SK-N-MC (cell line): ENCODE measurements around the gene EXOSC1.
"Not testable (repeated sequence)": the region's sequence is repeated elsewhere in the genome, so short reads cannot be mapped to it uniquely, and the experiment has no call there.

Source experiments
- DNase-seq: peaks from one replicate; pipeline ENCODE4 v3.0.0-alpha.2; 2011; ENCODE audit warnings: low read depth, low spot score
- H3K27ac ChIP-seq: fragments of 200-600 bp; sonication (generic); 2 replicates; pipeline ENCODE4 v1.5.1; 2016; ENCODE audit warnings: mixed run types
- H3K36me3 ChIP-seq: fragments of 200-600 bp; sonication (generic); 2 replicates; pipeline ENCODE4 v1.6.1; 2017; ENCODE audit warnings: antibody characterized with exemption, low read length, mixed read lengths; ENCODE audit not compliant: insufficient read depth
- H3K4me3 ChIP-seq: fragments of 200-600 bp; sonication (generic); 2 replicates; pipeline ENCODE4 v1.5.1; 2016
- H3K9ac ChIP-seq: fragments of 200-600 bp; sonication (generic); 2 replicates; pipeline ENCODE4 v1.8.0; 2017; ENCODE audit warnings: mixed run types, mixed read lengths; ENCODE audit not compliant: insufficient read length
- H3K9me3 ChIP-seq: fragments of 200-600 bp; sonication (generic); 2 replicates; pipeline ENCODE4 v1.6.1; 2017; ENCODE audit warnings: low read depth, mild to moderate bottlenecking, antibody characterized with exemption, low read length, moderate library complexity, mixed read lengths
- EZH2 ChIP-seq: fragments of 200-600 bp; sonication (generic); IDR thresholded peaks from one replicate; pipeline ENCODE4 v1.6.1; 2017; ENCODE audit warnings: antibody characterized with exemption
- FOXP2 ChIP-seq: optimal IDR thresholded peaks from 2 replicates; pipeline ENCODE3; 2011; ENCODE audit warnings: mild to moderate bottlenecking, moderate library complexity; ENCODE audit not compliant: insufficient read depth; ENCODE audit errors: extremely low read length, control extremely low read depth
- POLR2AphosphoS5 ChIP-seq: IDR thresholded peaks from 2 replicates; pipeline ENCODE4 v1.6.1; 2012; ENCODE audit warnings: mild to moderate bottlenecking, low read depth, low read length, borderline replicate concordance

Gene EXOSC1

DNA sequence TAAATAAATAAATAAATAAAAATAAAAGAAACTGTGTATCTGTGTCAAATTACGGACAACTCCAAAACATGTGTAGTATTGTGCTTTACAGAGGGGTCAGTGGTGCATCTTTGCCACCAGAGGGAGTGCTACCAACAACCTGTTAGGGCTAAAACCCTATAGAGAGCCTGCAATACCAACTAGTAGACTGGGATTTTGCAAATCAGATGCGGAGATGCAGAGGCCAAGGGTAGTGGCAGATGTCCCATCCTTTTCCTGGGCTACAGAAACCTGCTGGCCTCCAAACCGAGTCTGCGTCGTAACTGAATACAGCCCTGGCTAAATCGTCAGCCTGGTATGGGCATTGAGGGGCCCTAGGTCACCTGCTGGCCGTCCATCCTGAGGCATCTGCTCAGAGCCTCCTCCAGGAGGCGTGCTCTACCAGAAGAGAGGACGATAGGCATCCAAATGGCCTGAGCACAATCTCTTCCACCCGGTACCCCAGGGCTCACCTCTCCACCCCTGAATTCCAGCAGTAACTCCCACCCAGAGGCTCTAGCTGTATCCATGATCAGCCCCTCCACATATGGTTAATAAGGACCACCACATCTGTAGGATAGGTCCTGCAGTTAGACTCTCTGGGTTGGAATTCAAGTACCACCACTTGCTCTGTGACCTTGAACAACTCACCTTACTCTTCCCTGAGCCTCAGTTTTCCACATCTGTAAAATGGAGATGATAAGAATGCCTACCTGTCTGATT lies 38.4 kb downstream of the EXOSC1 start:
- TF ChIP-seq EZH2 (no peak), FOXP2 (no peak), POLR2AphosphoS5 (no peak)
- Histone ChIP-seq H3K36me3 (no peaks in the 10 kb centered on the region), H3K9ac (no peak overlapping the region), H3K9me3 (no peaks in the 10 kb centered on the region), H3K27ac (no peak overlapping the region), H3K4me3 (no peak overlapping the region)
- DNase-seq, result no peak

DNA sequence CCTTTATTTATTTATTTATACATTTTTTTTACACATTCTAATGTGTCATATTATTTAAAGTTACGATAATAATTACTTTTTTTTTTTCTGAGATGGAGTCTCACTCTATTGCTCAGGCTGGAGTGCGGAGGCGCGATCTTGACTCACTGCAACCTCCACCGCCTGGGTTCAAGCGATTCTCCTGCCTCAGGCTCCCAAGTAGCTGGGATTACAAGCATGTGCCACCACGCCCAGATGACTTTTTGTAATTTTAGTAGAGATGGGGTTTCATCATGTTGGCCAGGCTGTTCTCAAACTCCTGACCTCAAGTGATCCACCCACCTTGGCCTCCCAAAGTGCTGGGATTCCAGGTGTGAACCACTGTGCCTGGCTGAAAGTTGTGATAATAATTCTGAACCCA lies 39.3 kb downstream of the EXOSC1 start:
- not testable (repeated sequence) for H3K9me3 ChIP-seq, H3K36me3 ChIP-seq, H3K9ac ChIP-seq, DNase-seq, H3K4me3 ChIP-seq, H3K27ac ChIP-seq

DNA sequence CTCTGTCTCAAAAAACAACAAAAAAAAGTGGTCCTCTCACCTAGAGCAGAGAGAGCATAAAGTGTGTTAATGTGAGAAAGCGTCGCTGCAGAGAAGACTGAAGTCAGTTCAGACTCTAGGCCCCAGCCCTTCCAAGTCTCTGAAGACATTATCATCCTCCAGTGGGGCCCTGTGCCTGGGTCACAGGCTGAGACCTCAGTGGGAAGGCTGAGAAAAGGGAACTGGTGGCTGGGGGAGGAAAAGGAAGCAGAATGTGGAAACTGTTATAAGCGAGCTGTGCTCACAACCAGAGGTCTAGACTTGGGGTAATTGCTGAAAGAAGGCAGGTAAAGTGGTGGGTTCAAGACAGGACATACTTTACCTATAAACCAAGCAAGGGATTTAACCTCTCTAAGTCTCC lies 39.7 kb downstream of the EXOSC1 start:
- no peak overlapping the region for H3K27ac ChIP-seq
- DNase-seq, result no peak
- H3K4me3 ChIP-seq, result no peak overlapping the region
- TF ChIP-seq FOXP2, result no peak
- no peak for TF ChIP-seq EZH2
- H3K9me3 ChIP-seq, result no peaks in the 10 kb centered on the region
- H3K36me3 ChIP-seq, result no peaks in the 10 kb centered on the region
- H3K9ac ChIP-seq, result no peak overlapping the region

DNA sequence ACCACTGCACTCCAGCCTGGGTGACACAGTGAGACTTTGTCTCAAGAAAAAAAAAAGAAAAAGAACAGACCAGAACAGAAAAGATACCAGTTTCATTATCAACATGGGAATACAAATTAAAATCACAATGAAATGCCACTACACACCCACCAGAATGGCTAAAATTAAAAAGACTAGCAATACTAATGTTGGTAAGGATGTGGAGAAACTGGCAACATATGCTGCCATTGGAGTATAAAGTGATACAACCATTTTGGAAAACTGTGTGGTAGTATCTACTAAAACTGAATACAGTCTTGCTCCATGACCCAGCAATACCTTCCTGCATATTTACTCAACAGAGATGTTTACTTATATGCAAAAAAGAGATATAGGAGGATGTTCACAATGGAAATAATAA lies 41.8 kb downstream of the EXOSC1 start:
- no peaks in the 10 kb centered on the region for H3K36me3 ChIP-seq
- no peak overlapping the region for H3K9ac ChIP-seq
- no peaks in the 10 kb centered on the region for H3K9me3 ChIP-seq
- H3K27ac ChIP-seq, result no peak overlapping the region
- no peak overlapping the region for H3K4me3 ChIP-seq
- no peak for DNase-seq
- no peak for TF ChIP-seq POLR2AphosphoS5
- no peak for TF ChIP-seq FOXP2
- no peak for TF ChIP-seq EZH2

DNA sequence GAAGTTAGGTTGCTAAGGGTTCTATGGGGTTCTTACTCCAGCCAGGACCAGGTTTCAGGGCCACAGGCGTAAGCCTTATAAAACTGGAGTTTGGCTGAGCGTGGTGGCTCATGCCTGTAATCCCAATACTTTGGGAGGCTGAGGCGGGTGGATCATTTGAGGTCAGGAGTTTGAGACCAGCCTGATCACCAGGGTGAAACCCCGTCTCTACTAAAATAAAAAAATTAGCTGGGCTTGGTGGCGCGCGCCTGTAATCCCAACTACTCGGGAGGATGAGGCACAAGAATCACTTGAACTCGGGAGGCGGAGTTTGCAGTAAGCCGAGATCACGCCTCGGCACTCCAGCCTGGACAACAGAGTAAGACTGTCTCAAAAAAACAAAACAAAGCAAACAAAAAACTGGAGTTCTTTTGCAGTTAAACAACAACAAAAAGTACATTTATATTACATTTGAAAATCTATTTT lies 44.3 kb downstream of the EXOSC1 start:
- Histone ChIP-seq H3K9me3 (no peaks in the 10 kb centered on the region), H3K4me3 (peak overlapping the region; percentile 87), H3K36me3 (peaks cover under 1% of the 10 kb centered on the region; the same call in 1 of the 2 replicates), H3K9ac (no peak overlapping the region), H3K27ac (no peak overlapping the region)
- no peak for TF ChIP-seq FOXP2
- TF ChIP-seq EZH2, result no peak
- no peak for TF ChIP-seq POLR2AphosphoS5
- no peak for DNase-seq

DNA sequence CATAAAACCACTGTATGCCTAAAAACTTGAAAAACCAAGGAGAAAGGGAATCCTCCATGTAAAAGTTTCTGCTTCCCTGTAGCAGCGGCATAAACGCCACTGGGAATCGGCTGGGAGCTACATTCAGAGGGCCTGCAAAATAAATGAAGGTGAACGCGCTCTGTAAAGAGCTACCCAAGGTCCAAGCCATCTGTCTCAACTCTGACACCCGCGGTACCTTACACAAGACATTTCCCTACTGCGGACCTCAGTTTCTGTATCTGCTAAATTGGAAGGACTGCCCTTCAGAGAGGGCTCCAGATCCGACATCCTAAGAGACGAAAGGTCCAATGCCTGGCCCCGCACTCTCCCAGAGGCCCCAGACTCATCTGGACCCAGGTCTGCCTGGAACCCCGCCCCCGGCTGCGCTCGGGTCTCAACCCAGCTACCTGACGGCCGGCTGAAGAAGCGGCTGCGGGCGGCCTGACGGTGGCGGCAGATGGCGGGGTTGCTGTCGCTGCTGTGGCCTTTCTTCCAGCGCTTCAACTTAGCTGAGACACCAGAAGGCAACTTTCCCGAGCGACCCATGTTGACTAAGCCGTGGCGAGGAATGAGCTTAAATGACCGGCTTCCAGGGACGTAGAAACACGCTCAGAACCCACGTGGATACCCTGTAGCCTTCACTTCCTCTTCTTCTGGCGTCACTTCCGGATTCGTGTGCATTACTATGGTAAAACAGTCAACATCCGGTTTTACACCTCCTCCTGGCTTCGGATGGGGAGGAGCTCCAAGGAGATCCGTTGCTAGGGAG lies 44.9 kb downstream of the EXOSC1 start, which contains the start of gene RRP12:
RRP12 (minus strand) TSS at position 676 of the 790 bp plus-strand sequence; CDS start at position 567, 109 bp downstream.
- peak; percentile 60 for DNase-seq
- no peak within 1 kb of the TSS for H3K27ac ChIP-seq
- TF ChIP-seq POLR2AphosphoS5, result peak; percentile 66; the same call in 1 of the 2 replicates
- TF ChIP-seq FOXP2, result no peak
- TF ChIP-seq EZH2, result no peak
- H3K4me3 ChIP-seq, result peak within 1 kb of the TSS; percentile 87
- peaks cover 6% of the 10 kb centered on the region; the same call in 1 of the 2 replicates for H3K36me3 ChIP-seq
- H3K9me3 ChIP-seq, result no peaks in the 10 kb centered on the region
- H3K9ac ChIP-seq, result peak within 1 kb of the TSS; percentile 78

DNA sequence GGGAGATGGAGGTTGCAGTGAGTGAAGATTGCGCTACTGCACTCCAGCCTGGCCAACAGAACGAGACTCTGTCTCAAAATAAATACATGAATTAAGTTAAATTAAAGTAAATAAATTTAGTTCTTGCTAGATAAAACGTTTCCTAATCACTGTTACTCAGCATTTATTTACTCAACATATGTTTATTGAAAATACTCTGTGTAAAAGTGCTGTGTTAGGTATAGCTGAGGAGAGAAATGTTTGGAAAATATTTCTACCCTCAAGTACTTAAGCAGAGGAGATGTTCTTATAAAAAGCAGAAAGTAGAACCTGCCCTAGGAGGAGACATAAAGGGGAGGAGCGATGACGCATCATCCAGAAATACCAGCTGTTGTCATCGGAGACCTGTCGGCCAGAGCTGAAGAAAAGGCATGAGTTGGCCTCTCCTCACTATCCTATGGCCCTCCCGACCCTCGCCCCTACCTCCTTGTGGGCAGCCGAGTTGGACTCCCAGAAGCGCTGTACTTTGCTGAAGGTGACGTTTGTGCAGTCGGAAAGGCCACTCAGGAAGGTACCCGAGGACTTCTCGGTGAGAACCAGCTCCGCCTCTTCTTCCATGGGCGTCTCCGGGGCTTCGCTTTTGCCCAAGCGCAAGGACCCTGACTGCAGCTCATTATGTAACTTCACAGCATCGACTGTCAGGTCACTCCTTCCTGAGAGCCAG lies 45.8 kb downstream of the EXOSC1 start:
- TF ChIP-seq POLR2AphosphoS5, result no peak
- no peak for TF ChIP-seq EZH2
- TF ChIP-seq FOXP2, result no peak
- Histone ChIP-seq H3K9me3 (no peaks in the 10 kb centered on the region), H3K4me3 (peak overlapping the region; percentile 87), H3K9ac (peak overlapping the region; percentile 78), H3K27ac (no peak overlapping the region), H3K36me3 (peaks cover 6% of the 10 kb centered on the region; the same call in 1 of the 2 replicates)
- DNase-seq, result no peak

DNA sequence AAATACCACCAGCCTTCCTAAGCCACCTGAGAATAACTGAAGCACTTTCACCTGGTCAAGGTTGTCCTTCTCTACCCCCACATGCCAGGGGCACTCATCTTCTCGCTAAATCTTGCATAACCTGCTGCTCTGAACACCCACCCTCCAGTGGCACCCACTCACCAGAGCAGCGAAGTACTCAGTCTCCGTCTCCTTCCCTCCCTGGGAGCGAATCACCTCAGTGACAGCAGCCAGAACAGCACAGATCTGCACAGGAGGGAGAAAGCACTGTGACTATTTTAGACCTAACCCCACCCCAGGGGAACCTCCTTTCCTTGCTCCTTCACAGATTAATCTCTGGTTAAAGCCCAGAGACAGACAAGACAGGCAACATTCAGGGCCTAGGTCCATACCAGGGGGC lies 49.8 kb downstream of the EXOSC1 start:
- Histone ChIP-seq H3K36me3 (peaks cover 6% of the 10 kb centered on the region; the same call in 1 of the 2 replicates), H3K27ac (no peak overlapping the region), H3K4me3 (no peak overlapping the region), H3K9me3 (no peaks in the 10 kb centered on the region), H3K9ac (no peak overlapping the region)
- TF ChIP-seq EZH2, result no peak
- no peak for TF ChIP-seq FOXP2
- no peak for TF ChIP-seq POLR2AphosphoS5
- DNase-seq, result no peak

DNA sequence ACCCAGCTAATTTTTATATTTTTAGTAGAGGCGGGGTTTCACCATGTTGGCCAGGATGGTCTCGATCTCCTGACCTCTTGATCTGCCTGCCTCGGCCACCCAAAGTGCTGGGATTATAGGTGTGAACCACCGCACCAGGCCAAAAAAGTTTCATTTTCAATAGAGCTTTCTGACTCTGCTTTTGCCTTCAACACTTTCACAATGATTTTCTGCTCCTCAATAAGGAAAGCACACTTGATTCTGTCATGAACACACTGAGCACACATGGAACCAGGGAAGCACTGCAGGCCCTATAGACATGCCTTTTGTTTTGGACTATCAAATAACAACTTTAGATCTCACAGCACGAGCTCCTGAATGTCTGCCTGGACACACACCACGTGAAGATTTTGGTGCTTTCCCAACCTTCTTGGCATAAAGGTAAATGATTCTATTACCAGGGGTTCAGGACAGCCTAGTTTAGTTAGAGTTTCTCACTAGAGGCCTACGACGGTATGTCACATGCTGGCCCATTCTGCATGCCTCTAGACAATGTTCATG lies 52.7 kb downstream of the EXOSC1 start:
- H3K4me3 ChIP-seq, result no peak overlapping the region
- H3K36me3 ChIP-seq, result peaks cover 14% of the 10 kb centered on the region; the same call in 1 of the 2 replicates
- no peak for DNase-seq
- no peak overlapping the region for H3K27ac ChIP-seq
- H3K9ac ChIP-seq, result no peak overlapping the region
- TF ChIP-seq POLR2AphosphoS5 (no peak), EZH2 (no peak), FOXP2 (no peak)
- H3K9me3 ChIP-seq, result no peaks in the 10 kb centered on the region
